ENCODE measurements around the gene MMP11. TPM values are rescaled to one million over a fixed set of nuclear protein-coding genes. Genes with fewer than 3 reads are reported as not detected.
A peak's percentile ranks its signal among the peaks of the same experiment; 100 is the strongest.

MMP11 gene
- total RNA-seq, 1 donor from 2014 or later: 12.2 TPM

DNA sequence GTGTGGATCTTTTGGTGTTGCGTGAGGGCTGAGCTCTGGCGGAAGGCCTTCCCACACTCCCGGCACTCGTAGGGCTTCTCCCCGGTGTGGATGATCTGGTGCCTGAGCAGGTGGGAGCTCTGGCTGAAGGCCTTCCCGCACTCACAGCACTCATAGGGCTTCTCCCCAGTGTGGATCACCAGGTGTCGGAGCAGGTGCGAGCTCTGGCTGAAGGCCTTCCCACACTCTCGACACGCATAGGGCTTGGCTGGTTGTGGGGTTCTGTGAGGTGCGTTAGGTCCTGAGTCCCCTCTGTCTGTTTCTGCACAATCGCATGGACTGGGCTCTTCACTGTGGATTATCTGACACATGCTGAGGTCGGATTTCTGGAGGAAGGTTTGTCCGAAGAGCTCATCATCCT, 28.2 kb upstream of the MMP11 start:
- H3K9me3 ChIP-seq (ENCODE audit: insufficient read depth, low read depth, low read length): peaks cover 12% of the 10 kb centered on the region
- no peaks in the 10 kb centered on the region for H3K27me3 ChIP-seq (ENCODE audit: insufficient read depth, low read length)
- Mint-ChIP-seq H3K36me3 (ENCODE audit: low read depth, unreplicated experiment) (peaks cover 33% of the 10 kb centered on the region), H3K27ac (ENCODE audit: unreplicated experiment) (no peak overlapping the region), H3K27me3 (ENCODE audit: low read depth, unreplicated experiment) (no peaks in the 10 kb centered on the region), H3K4me3 (ENCODE audit: unreplicated experiment) (no peak overlapping the region), H3K4me1 (ENCODE audit: low read depth, unreplicated experiment) (no peaks in the 10 kb centered on the region), H3K9me3 (ENCODE audit: unreplicated experiment) (no peaks in the 10 kb centered on the region)
- H3K4me1 ChIP-seq (ENCODE audit: insufficient read depth, low read length): no peaks in the 10 kb centered on the region
- H4K20me1 ChIP-seq (ENCODE audit: insufficient read depth, low read length): peaks cover 21% of the 10 kb centered on the region
- H3K27ac ChIP-seq (ENCODE audit: low read depth, low read length): no peak overlapping the region
- no peak overlapping the region for H3K9ac ChIP-seq (ENCODE audit: low read length)
- H3K4me2 ChIP-seq (ENCODE audit: low read length): no peak overlapping the region
- H2AFZ ChIP-seq (ENCODE audit: low read depth, low read length): no peak overlapping the region
- TF ChIP-seq, protein P1, sequence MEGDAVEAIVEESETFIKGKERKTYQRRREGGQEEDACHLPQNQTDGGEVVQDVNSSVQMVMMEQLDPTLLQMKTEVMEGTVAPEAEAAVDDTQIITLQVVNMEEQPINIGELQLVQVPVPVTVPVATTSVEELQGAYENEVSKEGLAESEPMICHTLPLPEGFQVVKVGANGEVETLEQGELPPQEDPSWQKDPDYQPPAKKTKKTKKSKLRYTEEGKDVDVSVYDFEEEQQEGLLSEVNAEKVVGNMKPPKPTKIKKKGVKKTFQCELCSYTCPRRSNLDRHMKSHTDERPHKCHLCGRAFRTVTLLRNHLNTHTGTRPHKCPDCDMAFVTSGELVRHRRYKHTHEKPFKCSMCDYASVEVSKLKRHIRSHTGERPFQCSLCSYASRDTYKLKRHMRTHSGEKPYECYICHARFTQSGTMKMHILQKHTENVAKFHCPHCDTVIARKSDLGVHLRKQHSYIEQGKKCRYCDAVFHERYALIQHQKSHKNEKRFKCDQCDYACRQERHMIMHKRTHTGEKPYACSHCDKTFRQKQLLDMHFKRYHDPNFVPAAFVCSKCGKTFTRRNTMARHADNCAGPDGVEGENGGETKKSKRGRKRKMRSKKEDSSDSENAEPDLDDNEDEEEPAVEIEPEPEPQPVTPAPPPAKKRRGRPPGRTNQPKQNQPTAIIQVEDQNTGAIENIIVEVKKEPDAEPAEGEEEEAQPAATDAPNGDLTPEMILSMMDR (IDR thresholded peaks at IDR 0.05; ENCODE audit: insufficient read depth, low read depth, low read length): no peak
- TF ChIP-seq EZH2 (IDR thresholded peaks at IDR 0.05; ENCODE audit: insufficient read depth, low read length): no peak
- FAIRE-seq (no peak), DNase-seq (ENCODE audit: low read depth) (no peak)
- no peak overlapping the region for H3K4me3 ChIP-seq (ENCODE audit: insufficient read depth, low read depth, low read length)
- peaks cover 11% of the 10 kb centered on the region for H3K79me2 ChIP-seq (ENCODE audit: insufficient read depth, low read length)
- H3K36me3 ChIP-seq (ENCODE audit: insufficient read depth, low read length): peaks cover 14% of the 10 kb centered on the region

DNA sequence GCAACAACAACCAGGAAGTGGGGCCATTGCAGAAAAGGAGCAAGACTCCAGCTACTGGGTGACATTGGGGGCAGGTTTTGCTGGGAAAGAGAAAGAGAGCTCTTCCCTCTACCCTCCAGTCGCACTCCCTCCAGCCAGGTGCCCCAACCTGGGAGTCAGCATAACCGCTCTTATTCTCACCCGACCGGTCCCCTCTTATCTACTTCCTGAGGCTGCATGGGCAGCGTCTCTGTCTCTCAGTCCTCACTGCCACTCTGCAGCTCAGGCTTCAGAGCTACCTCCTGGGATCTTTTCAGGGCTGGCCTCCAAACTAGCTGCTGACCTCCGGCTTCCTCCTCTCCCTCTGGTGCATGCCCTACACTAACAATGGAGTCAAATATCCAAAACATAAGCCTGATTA, 26.9 kb upstream of the MMP11 start:
- Histone ChIP-seq H3K36me3 (ENCODE audit: insufficient read depth, low read length) (peaks cover 14% of the 10 kb centered on the region), H3K27me3 (ENCODE audit: insufficient read depth, low read length) (no peaks in the 10 kb centered on the region), H3K9ac (ENCODE audit: low read length) (no peak overlapping the region), H3K27ac (ENCODE audit: low read depth, low read length) (no peak overlapping the region), H4K20me1 (ENCODE audit: insufficient read depth, low read length) (peaks cover 21% of the 10 kb centered on the region), H3K4me2 (ENCODE audit: low read length) (no peak overlapping the region), H3K4me1 (ENCODE audit: insufficient read depth, low read length) (peaks cover 3% of the 10 kb centered on the region), H2AFZ (ENCODE audit: low read depth, low read length) (no peak overlapping the region), H3K4me3 (ENCODE audit: insufficient read depth, low read depth, low read length) (no peak overlapping the region), H3K9me3 (ENCODE audit: insufficient read depth, low read depth, low read length) (peaks cover 12% of the 10 kb centered on the region), H3K79me2 (ENCODE audit: insufficient read depth, low read length) (peaks cover 15% of the 10 kb centered on the region)
- no peak for FAIRE-seq
- H3K27ac Mint-ChIP-seq (ENCODE audit: unreplicated experiment): peak overlapping the region; percentile 62
- H3K4me3 Mint-ChIP-seq (ENCODE audit: unreplicated experiment): no peak overlapping the region
- no peak for DNase-seq (ENCODE audit: low read depth)
- no peaks in the 10 kb centered on the region for H3K9me3 Mint-ChIP-seq (ENCODE audit: unreplicated experiment)
- H3K4me1 Mint-ChIP-seq (ENCODE audit: low read depth, unreplicated experiment): peaks cover 4% of the 10 kb centered on the region
- H3K36me3 Mint-ChIP-seq (ENCODE audit: low read depth, unreplicated experiment): peaks cover 33% of the 10 kb centered on the region
- TF ChIP-seq EZH2 (IDR thresholded peaks at IDR 0.05; ENCODE audit: insufficient read depth, low read length): no peak
- TF ChIP-seq, protein P1 (IDR thresholded peaks at IDR 0.05; ENCODE audit: insufficient read depth, low read depth, low read length): no peak
- H3K27me3 Mint-ChIP-seq (ENCODE audit: low read depth, unreplicated experiment): no peaks in the 10 kb centered on the region

DNA sequence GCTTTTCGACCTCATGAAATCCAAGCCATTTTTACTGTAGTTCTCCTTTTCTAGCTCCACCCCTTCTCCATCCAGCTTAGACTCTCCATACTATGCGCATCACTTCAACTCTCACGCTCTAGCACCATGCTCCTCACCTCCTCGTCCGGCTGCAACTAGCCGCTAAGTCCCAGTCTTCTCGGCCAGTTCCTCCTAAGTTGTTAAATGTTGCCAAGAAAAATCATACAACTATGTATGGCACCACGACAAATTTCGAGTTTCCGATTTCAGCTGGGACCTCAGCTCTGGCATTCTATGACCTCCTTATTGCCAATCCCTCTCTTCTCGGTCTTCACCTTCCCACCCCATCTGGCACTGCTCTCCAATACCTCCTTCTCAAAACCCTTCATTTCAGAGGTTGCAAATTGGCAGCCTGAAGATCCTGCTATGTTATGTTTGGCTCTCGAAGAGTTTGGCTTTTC, 22.8 kb upstream of the MMP11 start:
- TF ChIP-seq, protein P1 (IDR thresholded peaks at IDR 0.05; ENCODE audit: insufficient read depth, low read depth, low read length): no peak
- no peak for TF ChIP-seq EZH2 (IDR thresholded peaks at IDR 0.05; ENCODE audit: insufficient read depth, low read length)
- H3K9me3 ChIP-seq (ENCODE audit: insufficient read depth, low read depth, low read length): peaks cover under 1% of the 10 kb centered on the region
- H3K9ac ChIP-seq (ENCODE audit: low read length): peak overlapping the region; percentile 92
- peaks cover 3% of the 10 kb centered on the region for H3K4me1 ChIP-seq (ENCODE audit: insufficient read depth, low read length)
- H3K27me3 Mint-ChIP-seq (ENCODE audit: low read depth, unreplicated experiment): no peaks in the 10 kb centered on the region
- H3K27me3 ChIP-seq (ENCODE audit: insufficient read depth, low read length): no peaks in the 10 kb centered on the region
- H2AFZ ChIP-seq (ENCODE audit: low read depth, low read length): peak overlapping the region; percentile 91
- H3K27ac Mint-ChIP-seq (ENCODE audit: unreplicated experiment): no peak overlapping the region
- no peaks in the 10 kb centered on the region for H3K36me3 ChIP-seq (ENCODE audit: insufficient read depth, low read length)
- H3K4me2 ChIP-seq (ENCODE audit: low read length): peak overlapping the region; percentile 99
- H3K4me3 ChIP-seq (ENCODE audit: insufficient read depth, low read depth, low read length): peak overlapping the region; percentile 78
- H3K79me2 ChIP-seq (ENCODE audit: insufficient read depth, low read length): peaks cover 15% of the 10 kb centered on the region
- no peak for DNase-seq (ENCODE audit: low read depth)
- H3K27ac ChIP-seq (ENCODE audit: low read depth, low read length): no peak overlapping the region
- FAIRE-seq: peak; percentile 49
- H3K36me3 Mint-ChIP-seq (ENCODE audit: low read depth, unreplicated experiment): peaks cover 7% of the 10 kb centered on the region
- no peaks in the 10 kb centered on the region for H3K9me3 Mint-ChIP-seq (ENCODE audit: unreplicated experiment)
- peaks cover 4% of the 10 kb centered on the region for H3K4me1 Mint-ChIP-seq (ENCODE audit: low read depth, unreplicated experiment)
- H4K20me1 ChIP-seq (ENCODE audit: insufficient read depth, low read length): peaks cover 18% of the 10 kb centered on the region
- H3K4me3 Mint-ChIP-seq (ENCODE audit: unreplicated experiment): peak overlapping the region; percentile 91

All from astrocyte (in vitro differentiated cells and primary cell).